Adipocyte (in vitro differentiated cells): ENCODE measurements around the gene BRMS1L.

ENCODE experiments used
- DNase-seq: peaks from one replicate; pipeline ENCODE4 v3.0.0-alpha.2; 2015; ENCODE audit warnings: low read depth
- H3K27me3 ChIP-seq: replicated peaks from 2 replicates; pipeline ENCODE4 v1.7.0; 2013; ENCODE audit warnings: mild to moderate bottlenecking, low read length, moderate library complexity; ENCODE audit not compliant: control insufficient read depth, insufficient read depth
- H3K36me3 ChIP-seq: 2 replicates; pipeline ENCODE4 v1.7.0; 2013; ENCODE audit warnings: low read length, mild to moderate bottlenecking, moderate library complexity; ENCODE audit not compliant: control insufficient read depth, insufficient read depth, severe bottlenecking
- H3K4me1 ChIP-seq: 2 replicates; pipeline ENCODE4 v1.7.0; 2013; ENCODE audit warnings: mild to moderate bottlenecking, low read length, moderate library complexity; ENCODE audit not compliant: control insufficient read depth, insufficient read depth
- H3K4me3 ChIP-seq: 2 replicates; pipeline ENCODE4 v1.7.0; 2013; ENCODE audit warnings: mild to moderate bottlenecking, low read length, moderate library complexity
- H3K9ac ChIP-seq: 2 replicates; pipeline ENCODE4 v1.7.0; 2013; ENCODE audit warnings: mild to moderate bottlenecking, low read length, moderate library complexity
- H3K9me3 ChIP-seq: 2 replicates; pipeline ENCODE4 v1.7.0; 2013; ENCODE audit warnings: mild to moderate bottlenecking, low read length, moderate library complexity; ENCODE audit not compliant: control insufficient read depth

Gene BRMS1L

DNA sequence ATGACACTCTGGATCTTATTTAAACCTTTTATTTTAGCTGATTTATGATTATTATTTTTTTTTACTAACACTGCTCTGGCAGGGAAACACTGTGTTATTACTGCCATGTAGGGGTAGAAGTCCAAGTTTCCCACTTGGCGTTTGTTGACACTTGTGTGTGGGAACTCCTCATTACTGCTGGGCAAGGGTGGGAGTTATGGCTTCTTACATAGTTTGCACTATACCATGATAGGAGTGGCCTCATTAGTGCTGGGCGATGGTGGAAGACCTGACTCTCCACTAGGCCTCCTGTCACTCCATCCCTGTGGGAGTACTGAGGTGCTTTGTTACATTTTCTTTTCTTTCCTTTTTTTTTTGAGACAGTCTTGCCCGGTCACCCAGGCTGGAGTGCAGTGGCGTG is 83.5 kb downstream of the BRMS1L start:
- Histone ChIP-seq H3K36me3 (no peaks in the 10 kb centered on the region), H3K9ac (no peak overlapping the region), H3K9me3 (no peaks in the 10 kb centered on the region), H3K4me3 (no peak overlapping the region), H3K27me3 (no peaks in the 10 kb centered on the region), H3K4me1 (no peaks in the 10 kb centered on the region)
- DNase-seq, result no peak

DNA sequence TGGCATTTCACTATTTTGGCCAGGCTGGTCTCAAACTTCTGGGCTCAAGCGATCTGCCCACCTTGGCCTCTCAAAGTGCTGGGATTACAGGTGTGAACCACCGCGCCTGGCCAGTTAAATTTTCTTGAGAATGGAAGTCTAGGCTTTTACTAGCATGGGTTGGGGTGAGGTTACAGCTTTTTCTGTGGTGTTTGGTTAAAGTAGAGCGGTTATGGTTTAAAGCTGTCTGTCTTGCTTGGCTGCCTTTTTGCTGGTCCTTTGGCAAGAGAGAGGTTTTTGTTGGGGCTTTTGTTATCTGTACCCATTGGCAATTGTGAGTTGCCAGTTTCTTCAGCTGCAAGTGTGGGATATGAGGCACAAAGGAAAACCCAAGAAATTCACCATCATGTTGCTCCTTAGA is 84.1 kb downstream of the BRMS1L start:
- Histone ChIP-seq H3K4me3 (no peak overlapping the region), H3K4me1 (no peaks in the 10 kb centered on the region), H3K9ac (no peak overlapping the region), H3K27me3 (no peaks in the 10 kb centered on the region), H3K36me3 (no peaks in the 10 kb centered on the region), H3K9me3 (no peaks in the 10 kb centered on the region)
- no peak for DNase-seq

DNA sequence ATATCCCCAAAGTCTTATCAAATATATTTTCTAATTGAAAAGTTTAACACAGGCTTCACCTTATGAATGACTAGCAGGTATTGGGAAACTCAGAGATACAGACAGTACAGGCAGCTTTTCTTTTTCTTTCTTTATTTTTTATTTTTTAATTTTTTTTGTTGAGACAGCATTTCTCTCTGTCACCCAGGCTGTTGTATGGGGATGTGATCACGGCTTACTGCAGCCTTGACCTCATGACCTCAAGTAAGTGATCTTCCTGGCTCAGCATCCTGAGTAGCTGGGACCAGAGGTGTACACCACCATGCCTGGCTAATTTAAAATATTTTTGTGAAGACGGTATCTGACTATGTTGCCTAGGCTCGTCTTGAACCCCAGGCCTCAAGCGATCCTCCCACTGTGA is 85.0 kb downstream of the BRMS1L start:
- H3K4me1 ChIP-seq, result no peaks in the 10 kb centered on the region
- H3K9ac ChIP-seq, result no peak overlapping the region
- no peaks in the 10 kb centered on the region for H3K9me3 ChIP-seq
- H3K27me3 ChIP-seq, result no peaks in the 10 kb centered on the region
- no peak for DNase-seq
- H3K36me3 ChIP-seq, result no peaks in the 10 kb centered on the region
- no peak overlapping the region for H3K4me3 ChIP-seq

- no peak overlapping the region for H3K9ac ChIP-seq
- peaks cover 9% of the 10 kb centered on the region for H3K9me3 ChIP-seq
- H3K4me3 ChIP-seq, result no peak overlapping the region
- H3K4me1 ChIP-seq, result no peaks in the 10 kb centered on the region
- DNase-seq, result no peak
- no peaks in the 10 kb centered on the region for H3K36me3 ChIP-seq
- no peaks in the 10 kb centered on the region for H3K27me3 ChIP-seq
Measured at GRCh38 chr14:35915185-35915584, 89.0 kb downstream of the BRMS1L start.

DNA sequence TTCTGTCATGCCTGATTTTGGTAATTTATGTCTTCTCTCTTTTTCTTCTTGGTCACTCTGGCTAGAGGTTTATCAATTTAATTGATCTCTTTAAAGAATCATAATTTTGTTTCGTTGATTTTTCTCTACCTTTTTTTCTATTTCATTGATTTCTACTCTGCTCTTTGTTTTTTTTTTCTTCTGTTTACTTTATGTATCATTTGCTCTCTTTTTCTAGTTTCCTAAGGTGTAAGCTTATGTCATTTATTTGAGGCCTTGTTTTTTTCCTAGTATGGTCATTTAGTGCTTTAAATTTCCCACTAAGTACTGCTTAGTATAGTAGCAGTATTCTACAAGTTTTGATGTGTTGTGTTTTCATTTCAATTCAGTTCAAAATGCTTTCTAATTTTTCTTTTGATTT is 89.6 kb downstream of the BRMS1L start:
- H3K4me3 ChIP-seq, result no peak overlapping the region

More for the DNA sequence above, 89.6 kb downstream of the BRMS1L start:
- Histone ChIP-seq H3K9ac (no peak overlapping the region), H3K36me3 (no peaks in the 10 kb centered on the region), H3K9me3 (peaks cover 9% of the 10 kb centered on the region), H3K4me1 (no peaks in the 10 kb centered on the region), H3K27me3 (no peaks in the 10 kb centered on the region)
- DNase-seq, result no peak
